Measurements from ENCODE around the gene DNAI7.
A peak's percentile ranks its signal among the peaks of the same experiment; 100 is the strongest.

The DNAI7 gene

GRCh38 chr12:25063873-25064628 is 130.9 kb downstream of the DNAI7 start:
- no peak overlapping the region for H3K4me3 ChIP-seq (replicated peaks; ENCODE audit: low read depth, low read length)

DNA sequence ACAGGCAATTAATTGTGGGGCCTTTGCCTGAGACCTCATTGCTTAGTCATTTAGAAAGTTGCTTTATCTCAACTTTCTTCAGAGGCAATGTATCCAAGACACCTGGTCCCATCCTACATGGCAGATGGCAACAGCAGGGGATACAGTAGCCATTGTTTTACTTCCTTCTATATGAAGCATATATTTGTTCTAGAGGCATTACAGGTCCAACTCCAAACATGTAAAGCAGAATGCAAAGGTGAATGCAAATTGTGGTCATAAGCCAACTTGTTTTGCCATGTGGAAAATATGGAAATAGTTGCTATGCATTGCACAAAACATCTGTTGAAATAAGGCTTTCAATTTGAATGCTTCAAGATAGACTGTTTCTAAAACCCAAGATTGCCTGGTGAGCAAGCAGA is 136.3 kb downstream of the DNAI7 start:
- peak overlapping the region; percentile 63 for H3K4me3 ChIP-seq (replicated peaks; ENCODE audit: low read depth, low read length)
- no peak for TF ChIP-seq CTCF (IDR thresholded peaks at IDR 0.05; ENCODE audit: insufficient read depth, low read length, poor library complexity, severe bottlenecking)
- H3K27me3 ChIP-seq (replicated peaks; ENCODE audit: control insufficient read depth, insufficient read depth, low read length): no peaks in the 10 kb centered on the region
- peak; percentile 54 for DNase-seq (ENCODE audit: extremely low read depth, insufficient read length)
- no peaks in the 10 kb centered on the region for H3K36me3 ChIP-seq (ENCODE audit: control insufficient read depth, insufficient read depth, low read length)

More at GRCh38 chr12:25063873-25064628, 130.9 kb downstream of the DNAI7 start:
- no peak for DNase-seq (ENCODE audit: extremely low read depth, insufficient read length)
- no peaks in the 10 kb centered on the region for H3K27me3 ChIP-seq (replicated peaks; ENCODE audit: control insufficient read depth, insufficient read depth, low read length)
- peaks cover 12% of the 10 kb centered on the region for H3K36me3 ChIP-seq (ENCODE audit: control insufficient read depth, insufficient read depth, low read length)
- TF ChIP-seq CTCF (IDR thresholded peaks at IDR 0.05; ENCODE audit: insufficient read depth, low read length, poor library complexity, severe bottlenecking): no peak

Measured in GM06990 (cell line).